NCI-H446 treated with DMSO at 0.1 percent for 48 hours (cell line): ENCODE data around the gene DXO.
"Not testable (repeated sequence)": the region's sequence is repeated elsewhere in the genome, so short reads cannot be mapped to it uniquely, and the experiment has no call there.

Source experiments
- DNase-seq: peaks from one replicate; lab custom pipeline; 2025; lab: John Stamatoyannopoulos, UW

DXO gene

DNA sequence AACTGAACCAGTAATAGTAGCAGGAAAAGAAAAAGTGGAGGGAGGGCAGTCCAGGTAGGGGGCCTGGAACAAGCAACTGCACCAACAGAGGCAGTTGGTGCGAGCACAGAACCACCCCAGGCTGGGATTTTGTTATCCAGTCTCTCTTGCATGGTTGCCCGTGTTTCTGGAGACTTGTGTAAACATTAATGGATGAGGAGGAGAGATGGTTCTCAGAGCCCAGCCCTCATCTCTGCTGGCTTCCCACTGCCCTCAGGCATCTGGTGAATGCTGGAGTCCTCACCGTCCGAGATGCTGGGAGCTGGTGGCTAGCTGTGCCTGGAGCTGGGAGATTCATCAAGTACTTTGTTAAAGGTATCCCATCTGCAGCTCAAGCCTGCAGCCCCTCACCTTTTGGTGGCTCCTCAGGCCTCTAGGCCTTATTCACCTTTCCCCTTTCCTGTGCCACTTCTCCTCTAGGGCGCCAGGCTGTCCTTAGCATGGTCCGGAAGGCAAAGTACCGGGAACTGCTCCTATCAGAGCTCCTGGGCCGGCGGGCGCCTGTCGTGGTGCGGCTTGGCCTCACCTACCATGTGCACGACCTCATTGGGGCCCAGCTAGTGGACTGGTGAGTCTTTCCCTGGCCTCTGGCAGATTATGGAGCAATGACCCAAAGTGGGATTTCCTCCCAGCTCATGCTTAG is 8.4 kb upstream of the DXO start:
- not testable (repeated sequence) for DNase-seq

DNA sequence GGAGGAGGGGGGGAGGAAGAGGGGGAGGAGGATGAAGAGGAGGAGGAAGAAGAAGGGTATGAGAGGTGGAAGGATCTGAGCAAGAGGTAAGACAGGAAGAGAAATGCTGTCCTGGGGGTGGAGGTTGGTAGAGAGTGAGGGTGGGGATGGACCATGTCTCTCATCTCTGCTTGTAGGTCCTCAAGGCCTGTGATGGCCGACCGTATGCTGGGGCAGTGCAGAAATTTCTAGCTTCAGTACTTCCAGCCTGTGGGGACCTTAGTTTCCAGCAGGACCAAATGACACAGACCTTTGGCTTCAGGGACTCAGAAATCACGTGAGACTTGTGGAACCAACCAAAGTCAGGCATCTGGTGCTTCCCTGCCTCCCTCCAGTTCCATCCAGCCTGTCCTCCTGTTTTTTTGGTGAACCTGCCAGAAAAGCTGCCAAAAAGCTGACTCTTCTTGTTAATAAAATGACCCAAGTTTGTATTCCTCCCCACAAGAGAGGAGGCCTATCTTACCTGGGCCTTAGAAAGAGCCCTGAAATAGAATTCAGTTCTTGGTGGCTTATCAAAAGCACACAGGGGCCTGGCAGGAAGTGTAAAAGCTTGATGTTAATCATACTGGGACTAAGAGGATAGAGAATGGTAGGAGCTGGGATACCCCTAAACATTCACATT is 7.4 kb upstream of the DXO start:
- DNase-seq = no peak

DNA sequence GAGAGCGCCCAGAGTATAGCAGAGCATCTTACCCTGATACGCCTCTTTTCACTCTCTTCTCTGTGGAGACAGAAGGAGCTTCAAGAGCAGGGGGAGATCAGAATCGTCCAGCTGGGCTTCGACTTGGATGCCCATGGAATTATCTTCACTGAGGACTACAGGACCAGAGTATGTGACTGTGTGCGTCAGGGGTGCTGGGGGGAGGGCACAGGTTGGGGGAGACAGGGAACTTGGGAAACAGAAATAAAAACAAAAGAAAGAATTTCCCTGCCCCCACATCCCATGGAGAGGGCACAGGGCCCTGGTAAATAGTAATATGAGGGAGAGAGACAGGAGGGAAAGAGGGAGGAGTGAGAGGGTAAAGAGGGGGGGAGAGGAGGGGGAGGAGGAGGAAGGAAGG is 6.9 kb upstream of the DXO start:
- DNase-seq = no peak

DNA sequence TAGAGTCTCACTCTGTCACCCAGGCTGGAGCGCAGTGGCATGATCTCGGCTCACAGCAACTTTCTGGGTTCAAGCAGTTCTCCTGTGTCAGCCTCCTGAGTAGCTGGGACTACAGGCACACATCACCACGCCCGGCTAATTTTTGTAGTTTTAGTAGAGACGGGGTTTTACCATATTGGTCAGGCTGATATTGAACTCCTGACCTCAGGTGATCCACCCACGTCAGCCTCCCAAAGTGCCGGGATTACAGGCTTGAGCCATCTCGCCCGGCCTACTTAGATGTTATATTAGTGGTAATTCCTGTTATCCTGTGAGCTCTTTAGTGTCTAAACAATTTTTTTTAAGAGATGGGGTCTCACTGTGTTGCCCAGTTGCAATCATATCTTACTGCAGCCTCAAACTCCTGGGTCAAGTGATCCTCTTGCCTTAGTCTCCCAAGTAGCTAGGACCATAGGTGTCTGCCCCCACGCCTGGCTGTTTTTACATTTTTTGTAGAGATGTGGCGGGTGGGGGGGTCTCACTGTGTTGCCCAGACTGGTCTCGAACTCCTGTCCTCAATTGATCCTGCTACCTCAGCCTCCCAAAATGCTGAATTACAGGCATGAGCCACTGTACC is 6.0 kb upstream of the DXO start:
- DNase-seq = no peak

DNA sequence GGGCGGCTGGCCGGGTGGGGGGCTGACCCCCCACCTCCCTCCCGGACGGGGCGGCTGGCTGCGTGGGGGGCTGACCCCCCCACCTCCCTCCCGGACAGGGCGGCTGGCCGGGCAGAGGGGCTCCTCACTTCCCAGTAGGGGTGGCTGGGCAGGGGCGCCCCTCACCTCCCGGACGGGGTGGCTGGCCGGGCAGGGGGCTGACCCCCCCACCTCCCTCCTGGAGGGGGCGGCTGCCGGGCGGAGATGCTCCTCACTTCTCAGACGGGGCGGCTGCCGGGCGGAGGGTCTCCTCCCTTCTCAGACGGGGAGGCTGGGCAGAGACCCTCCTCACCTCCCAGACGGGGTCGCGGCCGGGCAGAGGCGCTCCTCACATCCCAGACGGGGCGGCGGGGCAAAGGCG is 4.1 kb upstream of the DXO start:
- DNase-seq = not testable (repeated sequence)

DNA sequence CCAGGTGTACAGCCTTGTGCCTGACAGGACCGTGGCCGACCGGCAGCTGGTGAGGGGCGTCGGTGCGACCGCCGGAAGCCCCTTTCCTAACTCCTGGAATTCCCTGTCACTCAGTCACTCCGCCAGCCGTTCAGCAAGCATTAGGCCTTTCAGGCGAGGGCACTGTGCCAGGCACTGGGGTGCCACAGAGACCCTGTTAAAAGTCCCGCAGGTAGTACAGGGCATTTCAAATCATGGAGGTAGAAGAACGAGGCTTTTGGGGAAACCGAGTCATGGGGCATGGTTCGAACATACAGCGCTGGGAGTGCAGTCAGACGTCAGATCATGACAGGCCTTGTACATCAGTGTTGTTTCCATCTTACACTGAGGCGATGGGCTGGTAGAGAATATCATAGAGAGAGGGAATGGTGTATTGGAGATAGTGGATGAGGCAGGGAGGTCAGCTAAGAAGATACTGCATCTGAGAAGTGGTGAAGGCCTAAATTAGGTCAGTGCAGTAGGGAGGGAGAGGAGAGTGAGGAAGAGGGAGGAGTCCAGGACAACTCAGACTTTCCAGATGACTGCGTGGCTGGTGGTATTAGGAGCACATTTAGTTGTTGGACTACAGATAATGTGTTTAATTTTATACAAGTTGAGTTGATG is 892 bp upstream of the DXO start:
- no peak for DNase-seq

DNA sequence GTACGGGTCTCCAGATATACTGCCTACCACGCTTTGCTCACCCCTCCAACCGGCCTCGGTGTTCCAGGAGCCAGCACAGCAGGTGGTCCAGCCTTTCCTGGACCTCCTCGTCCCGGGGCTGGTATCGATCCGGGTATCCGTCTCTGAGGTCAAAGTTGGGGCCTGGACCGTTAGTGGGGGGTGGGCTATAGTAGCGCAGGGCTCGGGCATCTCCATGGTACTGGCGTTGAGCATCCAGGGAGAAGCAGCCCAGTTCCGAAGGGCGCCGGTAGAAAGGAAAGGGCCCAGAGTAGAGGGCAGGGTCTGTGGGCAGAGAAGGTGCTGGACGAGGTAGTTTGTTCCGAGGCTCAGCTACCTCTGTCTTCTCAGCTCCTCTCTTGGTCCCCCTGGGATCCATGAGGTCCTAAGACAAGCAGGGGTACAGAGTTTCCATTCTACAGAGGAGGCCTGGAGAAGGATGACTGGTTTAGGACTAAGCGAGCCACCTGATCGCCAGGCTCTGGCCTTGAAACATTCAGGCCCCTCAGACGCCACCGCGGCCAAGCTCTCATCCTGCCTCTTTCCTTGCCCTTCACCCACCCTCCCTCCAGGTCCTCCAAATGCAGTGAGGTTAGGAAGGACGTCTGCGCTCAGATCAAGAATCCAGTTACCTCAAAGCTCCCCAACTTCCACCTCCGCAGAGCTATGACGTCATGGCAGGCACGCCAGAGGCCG is 502 bp downstream of the DXO start:
- DNase-seq = no peak

DNA sequence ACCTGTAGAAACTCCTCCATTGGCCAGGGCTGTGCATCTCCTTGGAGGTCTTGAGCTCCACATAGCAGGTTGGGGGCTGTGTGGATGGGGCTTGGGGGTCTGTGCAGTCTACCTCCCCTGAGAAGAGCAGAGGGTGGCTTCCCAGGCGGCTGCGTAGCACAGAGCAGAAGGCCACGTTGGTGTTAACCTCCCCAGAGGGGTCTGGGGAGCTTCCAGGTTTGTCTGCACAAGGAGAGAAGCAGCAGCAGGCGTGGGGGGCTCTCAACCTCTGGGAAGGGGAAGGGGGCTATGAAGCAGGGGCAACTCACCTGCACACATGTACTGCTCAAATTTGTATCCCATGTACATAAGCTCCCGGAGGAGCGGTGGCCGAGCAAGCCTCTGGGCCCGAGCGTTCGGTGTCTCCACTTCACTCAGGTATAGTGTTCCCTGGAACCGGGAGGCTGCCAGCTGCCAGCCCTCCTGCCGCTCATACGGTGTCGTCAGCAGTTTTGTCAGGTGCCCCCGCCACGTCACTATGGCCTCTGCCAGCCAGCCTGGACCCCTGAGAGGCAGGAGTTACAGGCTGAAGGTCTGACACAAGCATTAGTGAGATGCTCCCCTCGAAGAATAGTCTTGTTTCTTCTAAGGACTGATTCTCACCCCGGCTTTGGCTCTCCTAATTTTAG is 1.2 kb downstream of the DXO start:
- DNase-seq = no peak

DNA sequence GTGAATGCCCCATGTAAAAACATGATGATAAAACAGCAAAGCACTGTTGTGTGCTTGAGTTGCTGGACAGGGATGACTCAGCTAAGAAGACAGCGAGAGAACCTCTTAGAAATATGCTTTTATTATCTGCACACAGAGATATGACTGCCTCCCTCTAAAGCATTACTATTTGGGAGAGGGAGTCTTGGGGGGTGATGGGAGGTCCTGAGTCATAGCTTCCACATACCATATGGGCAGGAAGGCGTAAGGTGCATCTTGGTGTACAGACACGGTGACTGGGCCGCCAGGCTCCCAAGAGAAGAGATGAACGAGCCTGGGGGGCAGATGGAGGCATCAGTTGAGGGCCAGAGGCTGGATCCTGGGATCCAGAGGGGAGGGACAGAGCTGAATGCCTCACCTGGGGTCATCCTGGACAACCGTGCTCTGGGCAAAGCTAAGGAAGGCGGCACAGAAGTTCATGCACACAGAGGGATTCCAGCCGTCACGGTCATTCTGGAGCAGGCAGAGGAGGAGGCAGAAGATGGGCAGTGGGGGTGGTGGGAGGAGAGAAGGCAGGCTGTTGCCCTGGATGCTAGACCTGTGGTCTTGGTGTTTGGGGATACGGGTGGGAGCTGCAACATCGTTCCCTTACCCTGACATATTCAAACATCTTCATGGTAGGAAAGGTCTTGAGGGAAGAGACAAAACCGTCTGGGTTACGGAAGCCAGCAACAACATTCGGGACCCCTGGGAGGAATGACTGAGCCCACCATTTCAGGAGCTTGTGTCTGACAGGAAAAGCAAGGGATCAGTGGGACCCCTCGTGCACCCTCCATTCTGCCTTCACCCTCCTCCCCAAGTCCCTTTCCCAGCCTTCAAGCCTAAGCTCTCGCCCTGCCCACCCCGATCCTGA is 2.0 kb downstream of the DXO start:
- DNase-seq = no peak

DNA sequence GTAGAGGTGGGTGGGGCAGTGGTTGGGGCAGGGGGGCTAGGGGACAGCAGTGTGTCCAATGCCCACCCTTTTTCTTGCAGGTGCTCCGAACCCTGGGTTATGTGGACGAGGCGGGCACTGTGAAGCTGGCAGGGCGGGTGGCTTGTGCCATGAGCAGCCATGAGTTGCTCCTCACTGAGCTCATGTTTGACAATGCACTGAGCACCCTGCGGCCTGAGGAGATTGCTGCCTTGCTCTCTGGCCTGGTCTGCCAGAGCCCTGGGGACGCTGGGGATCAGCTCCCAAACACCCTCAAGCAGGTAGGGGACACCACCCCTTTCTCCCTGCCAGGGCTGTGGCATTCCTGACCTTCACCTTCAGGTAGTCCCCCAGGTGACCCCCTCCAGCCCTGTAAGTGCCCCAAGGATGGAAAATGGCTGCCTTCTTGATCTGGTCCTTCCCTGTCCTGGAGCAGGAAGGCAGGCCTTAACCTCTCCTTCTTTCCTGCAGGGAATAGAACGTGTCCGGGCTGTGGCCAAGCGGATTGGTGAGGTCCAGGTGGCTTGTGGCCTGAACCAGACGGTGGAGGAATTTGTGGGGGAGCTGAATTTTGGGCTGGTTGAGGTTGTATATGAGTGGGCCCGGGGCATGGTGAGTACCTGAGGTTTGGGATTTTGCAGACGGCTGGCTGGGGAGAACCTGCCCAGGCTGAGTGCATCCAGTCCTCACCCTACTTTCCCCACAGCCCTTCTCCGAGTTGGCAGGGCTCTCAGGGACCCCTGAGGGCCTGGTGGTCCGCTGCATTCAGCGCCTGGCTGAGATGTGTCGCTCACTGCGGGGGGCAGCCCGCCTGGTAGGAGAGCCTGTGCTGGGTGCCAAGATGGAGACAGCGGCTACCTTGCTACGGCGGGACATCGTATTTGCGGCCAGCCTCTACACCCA is 2.9 kb downstream of the DXO start:
- DNase-seq = no peak

DNA sequence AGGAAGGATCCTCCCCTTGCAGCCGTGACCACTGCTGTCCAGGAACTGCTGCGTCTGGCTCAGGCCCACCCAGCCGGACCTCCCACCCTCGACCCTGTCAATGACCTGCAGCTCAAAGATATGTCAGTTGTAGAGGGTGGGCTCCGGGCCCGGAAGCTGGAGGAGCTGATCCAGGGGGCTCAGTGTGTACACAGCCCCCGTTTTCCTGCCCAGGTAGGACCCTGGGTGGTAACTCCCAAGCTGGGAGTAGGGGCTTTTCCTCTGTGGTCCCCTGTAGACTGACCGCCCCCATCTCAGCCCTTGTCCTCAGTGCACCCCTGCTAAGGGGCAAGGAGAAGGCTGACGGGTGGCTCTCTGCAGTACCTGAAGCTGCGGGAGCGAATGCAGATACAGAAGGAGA is 3.6 kb downstream of the DXO start:
- DNase-seq = no peak

DNA sequence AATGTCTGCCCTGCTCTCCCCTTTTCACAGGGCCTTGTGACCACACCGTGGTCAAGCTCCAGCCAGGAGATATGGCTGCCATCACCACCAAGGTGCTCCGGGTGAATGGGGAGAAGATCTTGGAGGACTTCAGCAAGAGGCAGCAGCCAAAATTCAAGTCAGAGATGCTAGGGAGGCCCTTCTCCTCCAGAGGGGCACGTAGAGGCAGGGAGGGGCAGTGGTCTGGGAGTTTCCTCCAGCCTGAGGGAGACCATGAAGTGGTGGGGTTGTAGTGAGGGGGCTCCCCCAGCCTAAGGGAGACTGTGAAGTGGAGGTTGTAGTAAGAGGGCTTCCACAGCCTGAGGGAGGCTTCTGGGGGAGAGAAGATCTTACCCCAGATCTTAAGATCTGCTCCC is 4.0 kb downstream of the DXO start:
- DNase-seq = no peak

DNA sequence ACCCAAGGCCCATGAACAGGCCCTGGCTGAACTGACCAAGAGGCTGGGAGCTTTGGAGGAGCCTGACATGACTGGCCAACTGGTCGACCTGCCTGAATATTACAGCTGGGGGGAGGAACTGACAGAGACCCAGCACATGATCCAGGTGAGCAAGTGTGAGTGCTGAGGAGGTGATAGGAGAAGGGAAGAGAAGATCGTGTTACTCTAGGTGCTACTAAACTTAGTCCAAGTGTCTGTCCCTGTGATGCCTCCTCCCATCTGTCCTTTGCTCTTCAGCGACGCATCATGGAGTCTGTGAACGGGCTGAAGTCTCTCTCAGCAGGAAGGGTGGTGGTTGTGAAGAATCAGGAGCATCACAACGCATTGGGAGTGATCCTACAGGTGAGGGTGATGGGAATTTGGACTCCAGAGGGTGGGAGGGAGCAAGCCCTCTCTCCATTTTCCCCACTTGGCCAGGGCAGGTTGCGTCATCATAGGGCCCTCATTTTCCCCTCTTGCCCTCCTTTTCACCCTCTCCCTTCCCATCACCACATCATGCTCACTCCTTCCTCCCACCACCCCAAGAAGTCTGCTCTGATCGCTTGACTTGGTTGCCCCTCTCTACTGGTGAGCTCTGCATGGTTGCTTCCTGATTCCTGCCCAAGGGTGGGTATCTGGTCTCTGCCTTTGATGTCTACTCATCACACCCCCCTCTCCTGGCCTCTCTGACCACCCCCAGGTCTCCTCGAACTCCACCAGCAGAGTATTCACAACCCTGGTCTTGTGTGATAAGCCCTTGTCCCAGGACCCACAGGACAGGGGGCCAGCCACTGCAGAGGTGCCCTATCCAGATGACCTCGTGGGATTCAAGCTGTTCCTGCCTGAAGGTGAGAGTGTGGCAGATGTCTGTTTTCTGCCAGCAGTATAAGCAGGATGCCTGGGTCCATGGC is 4.7 kb downstream of the DXO start:
- no peak for DNase-seq

DNA sequence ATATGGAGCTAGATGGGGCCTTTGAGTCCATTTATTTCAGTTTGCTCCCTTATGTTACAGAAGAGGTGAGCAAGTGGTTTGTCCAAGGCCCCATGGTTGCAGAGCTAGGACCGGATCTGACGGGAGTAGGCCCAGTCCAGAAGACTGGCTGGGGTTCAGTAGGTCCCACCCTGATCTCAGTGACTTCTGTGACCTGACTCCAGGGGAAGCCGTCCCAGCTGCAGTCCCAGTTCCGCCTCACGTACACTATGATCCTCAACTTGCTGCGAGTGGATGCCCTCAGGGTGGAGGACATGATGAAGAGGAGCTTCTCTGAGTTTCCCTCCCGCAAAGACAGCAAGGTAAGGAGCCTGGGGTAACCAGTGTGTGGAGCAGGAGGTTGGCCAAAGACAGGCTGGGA is 5.4 kb downstream of the DXO start:
- no peak for DNase-seq

DNA sequence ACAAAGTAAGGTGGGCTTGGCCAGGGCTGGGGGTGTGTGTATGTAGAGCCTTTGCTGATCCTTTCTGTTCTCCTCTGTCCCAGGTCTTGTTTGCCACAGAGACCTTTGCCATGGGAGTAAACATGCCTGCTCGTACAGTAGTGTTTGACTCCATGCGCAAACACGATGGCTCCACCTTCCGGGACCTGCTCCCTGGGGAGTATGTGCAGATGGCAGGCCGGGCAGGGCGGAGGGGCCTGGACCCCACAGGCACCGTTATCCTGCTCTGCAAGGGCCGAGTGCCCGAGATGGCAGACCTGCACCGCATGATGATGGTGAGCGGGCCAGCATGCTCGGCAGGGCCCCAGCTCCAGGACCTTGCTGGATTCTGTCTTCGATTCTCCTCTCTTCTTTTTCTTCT is 6.2 kb downstream of the DXO start:
- DNase-seq = no peak

DNA sequence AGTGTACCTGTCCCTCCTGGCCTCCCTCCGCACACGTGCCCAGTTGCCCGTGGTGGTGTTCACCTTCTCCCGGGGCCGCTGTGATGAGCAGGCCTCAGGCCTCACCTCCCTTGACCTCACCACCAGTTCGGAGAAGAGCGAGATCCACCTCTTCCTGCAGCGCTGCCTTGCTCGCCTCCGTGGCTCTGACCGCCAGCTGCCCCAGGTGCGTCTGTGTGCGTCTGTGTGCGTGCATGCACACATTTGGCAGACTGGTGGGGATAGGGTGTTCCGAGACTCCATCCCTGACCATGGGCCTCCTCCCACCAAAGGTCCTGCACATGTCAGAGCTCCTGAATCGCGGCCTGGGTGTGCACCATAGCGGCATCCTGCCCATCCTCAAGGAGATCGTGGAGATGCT is 8.0 kb downstream of the DXO start:
- no peak for DNase-seq

DNA sequence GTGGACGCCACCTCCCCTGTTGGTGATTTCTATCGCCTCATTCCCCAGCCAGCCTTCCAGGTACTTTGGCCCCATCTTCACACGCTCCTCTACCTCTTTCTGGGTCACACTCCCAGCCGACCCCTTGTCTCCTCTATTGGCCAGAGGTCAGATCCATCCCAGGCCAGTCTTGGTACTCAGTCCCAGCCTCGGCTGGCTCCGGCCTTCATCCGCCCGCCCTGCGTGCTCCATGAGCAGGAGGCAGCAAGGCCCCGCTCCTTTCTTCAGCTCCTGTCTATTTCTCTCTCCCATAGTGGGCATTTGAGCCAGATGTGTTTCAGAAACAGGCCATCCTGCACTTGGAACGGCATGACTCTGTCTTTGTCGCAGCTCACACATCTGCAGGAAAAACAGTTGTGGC is 10.3 kb downstream of the DXO start:
- no peak for DNase-seq
